ENCODE measurements around the gene GOLIM4.

DNA sequence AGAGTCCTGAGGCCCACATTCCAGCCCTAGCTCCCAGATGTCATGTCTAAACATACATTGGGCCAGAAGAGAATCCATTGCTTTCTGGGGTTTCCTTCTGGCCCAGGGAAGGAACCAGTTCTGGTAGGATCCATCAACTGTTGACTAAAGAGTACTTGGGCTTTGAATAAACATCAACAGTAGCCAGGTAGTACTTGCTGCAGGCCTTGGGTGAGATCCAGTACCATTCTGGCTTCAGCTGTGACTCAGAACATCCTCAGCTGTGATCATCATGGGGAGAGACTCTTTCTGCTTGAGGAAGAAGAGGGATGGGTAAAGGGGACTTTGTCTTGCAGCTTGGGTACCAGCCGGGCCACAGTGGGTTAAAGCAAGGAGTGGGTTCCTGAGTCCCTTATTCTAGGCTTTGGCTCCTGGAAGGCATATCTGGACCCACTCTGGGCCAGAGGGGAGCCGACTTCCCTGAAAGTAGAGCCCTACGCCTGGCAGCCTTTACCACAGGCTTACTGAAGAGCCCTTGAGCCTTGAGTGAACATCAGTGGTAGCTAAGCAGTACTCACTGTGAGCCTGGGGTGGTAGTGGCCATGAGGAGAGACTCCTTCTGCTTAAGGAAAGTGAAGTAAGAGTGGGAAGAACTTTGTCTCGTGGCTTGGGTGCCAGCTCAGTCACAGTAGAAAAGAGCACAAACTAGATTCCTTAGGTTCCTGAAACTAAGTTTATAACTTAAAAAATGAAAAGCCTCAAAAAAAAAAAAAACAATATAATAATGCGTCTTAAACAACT, 128.3 kb downstream of the GOLIM4 start:
- TF ChIP-seq POLR2A (IDR thresholded peaks at IDR 0.05; ENCODE audit: low read length) (no peak), GATA1 (IDR thresholded peaks at IDR 0.05; ENCODE audit: low read depth, low read length) (no peak)

All from erythroblast (primary cell).